ENCODE results near the gene SLC25A45.
"Not testable (repeated sequence)": the region's sequence is repeated elsewhere in the genome, so short reads cannot be mapped to it uniquely, and the experiment has no call there.

The SLC25A45 gene

GRCh38 chr11:65363770-65364169, 18.7 kb downstream of the SLC25A45 start:
- DNase-seq (ENCODE audit: low read depth in 1 of 2, low spot score in 1 of 2): no peak

- no peak for DNase-seq (ENCODE audit: low read depth in 1 of 2, low spot score in 1 of 2)
Measured at GRCh38 chr11:65362966-65363365, 19.5 kb downstream of the SLC25A45 start.

GRCh38 chr11:65362320-65362931, 20.0 kb downstream of the SLC25A45 start:
- DNase-seq (ENCODE audit: low read depth in 1 of 2, low spot score in 1 of 2): no peak

GRCh38 chr11:65357856-65358356, 24.5 kb downstream of the SLC25A45 start:
- no peak for DNase-seq (ENCODE audit: low read depth in 1 of 2, low spot score in 1 of 2)

DNA sequence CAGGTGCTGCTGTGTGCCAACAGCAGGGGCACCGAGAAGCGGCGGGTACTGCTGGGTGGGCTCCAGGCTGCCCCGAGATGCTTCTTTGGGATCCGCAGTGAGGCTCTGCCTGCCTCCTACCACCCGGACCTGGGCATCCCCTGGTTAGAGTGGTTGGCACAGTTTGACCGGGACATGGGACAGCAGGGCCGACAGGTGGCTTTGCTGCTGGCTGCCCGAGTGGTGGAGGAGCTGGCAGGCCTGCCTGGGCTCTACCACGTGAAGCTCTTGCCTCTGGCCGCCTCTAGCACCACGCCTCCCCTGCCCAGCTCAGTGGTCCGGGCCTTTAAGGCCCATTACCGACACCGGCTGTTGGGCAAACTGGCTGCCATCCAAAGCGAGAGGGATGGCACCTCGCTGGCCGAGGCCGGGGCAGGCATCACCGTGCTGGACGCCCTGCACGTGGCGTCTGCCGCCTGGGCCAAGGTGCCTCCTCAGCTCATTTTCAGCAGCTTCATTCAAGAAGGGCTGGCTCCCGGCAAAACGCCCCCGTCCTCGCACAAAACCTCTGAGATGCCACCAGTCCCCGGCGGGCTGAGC, 26.0 kb downstream of the SLC25A45 start:
- DNase-seq (ENCODE audit: low read depth in 1 of 2, low spot score in 1 of 2): no peak

GRCh38 chr11:65355776-65356393, 26.6 kb downstream of the SLC25A45 start:
- DNase-seq (ENCODE audit: low read depth in 1 of 2, low spot score in 1 of 2): no peak

DNA sequence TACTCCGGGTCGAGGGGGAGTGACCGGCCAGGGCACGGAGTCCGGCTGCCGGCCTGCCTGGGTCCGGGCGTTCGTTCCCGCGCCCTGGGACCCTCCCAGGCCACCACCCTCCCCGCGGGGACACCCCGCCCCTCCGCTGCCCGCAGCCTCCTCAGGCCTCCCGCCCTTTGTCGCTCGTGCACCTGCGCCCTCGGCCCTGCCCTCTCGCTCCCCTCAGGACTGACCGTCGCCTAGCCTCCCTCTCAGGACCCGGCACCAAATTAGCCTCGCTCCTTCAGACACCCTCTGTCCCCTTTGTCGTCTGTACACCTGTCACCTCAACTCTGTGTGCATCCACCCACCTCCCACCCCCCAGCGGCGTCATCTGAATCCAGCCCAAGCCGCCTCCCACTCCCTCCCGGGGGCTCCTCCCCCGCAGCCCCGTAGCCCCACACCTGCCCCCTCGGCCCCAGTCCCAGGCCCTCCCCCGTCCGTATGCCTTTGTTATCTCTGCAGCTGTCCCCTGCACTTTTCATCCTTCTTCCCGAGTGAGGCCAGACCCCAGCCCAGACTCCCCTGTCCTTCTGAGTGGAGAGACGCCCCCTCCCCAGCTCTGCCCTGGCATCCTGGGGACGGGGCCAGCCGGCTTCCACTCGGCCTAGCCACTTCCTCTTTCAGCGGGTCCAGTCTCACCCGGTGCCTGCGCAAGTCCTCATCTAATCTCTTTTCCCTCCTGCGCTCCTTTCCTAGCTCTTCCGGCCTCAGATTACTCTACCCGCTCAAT, 27.3 kb downstream of the SLC25A45 start:
- DNase-seq (ENCODE audit: low read depth in 1 of 2, low spot score in 1 of 2): peak in 1 of 2 donors; percentile 34

- DNase-seq (ENCODE audit: low read depth in 1 of 2, low spot score in 1 of 2): peak; percentile 95 to 96
Measured at GRCh38 chr11:65354265-65355012, 28.0 kb downstream of the SLC25A45 start, which contains the start of gene TIGD3. Gene TIGD3 (plus strand): TSS chr11:65354751. CDS start chr11:65355809, 1,058 bp downstream.

- no peak for DNase-seq (ENCODE audit: low read depth in 1 of 2, low spot score in 1 of 2)
Measured at GRCh38 chr11:65353900-65354264, 28.6 kb downstream of the SLC25A45 start.

DNA sequence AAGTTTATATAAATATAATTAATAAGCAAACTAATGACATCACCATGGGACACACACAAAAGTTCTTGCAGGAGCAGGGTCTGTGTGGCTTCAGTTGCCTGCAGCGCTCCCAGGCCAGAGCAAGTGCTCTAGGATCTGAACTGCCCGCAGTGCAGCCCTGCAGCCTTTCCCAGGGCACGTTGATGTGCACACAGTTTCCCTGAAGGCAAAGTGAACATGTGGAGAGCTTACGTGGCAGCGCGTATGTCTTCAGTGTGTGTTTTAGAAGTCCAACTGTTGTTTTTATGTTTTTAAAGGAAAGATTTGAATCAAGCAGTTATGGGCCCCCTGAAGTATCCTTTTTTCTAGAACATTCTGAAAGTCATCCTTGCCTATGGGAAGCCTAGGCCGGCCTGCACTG, 29.1 kb downstream of the SLC25A45 start:
- DNase-seq (ENCODE audit: low read depth in 1 of 2, low spot score in 1 of 2): no peak

- DNase-seq (ENCODE audit: low read depth in 1 of 2, low spot score in 1 of 2): no peak
Measured at GRCh38 chr11:65352783-65353182, 29.7 kb downstream of the SLC25A45 start.

GRCh38 chr11:65351511-65351910, 30.9 kb downstream of the SLC25A45 start:
- DNase-seq (ENCODE audit: low read depth in 1 of 2, low spot score in 1 of 2): no peak

DNA sequence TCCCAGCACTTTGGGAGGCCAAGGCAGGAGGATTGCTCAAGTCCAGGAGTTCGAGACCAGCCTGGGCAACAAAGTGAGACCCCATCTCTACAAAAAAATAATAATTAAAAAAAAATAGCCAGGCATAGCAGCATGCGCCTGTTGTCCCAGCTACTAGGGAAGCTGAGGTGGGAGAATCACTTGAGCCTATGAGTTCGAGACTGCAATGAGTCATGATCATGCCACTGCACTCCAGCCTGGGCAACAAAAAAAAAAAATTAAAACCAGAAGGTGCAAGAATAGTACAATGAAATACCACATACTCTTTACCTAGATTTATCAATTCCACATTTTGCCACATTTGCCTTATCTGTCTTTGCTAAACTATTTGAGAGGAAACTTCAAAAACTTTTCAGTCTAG, 40.6 kb downstream of the SLC25A45 start:
- no peak for DNase-seq (ENCODE audit: low read depth in 1 of 2, low spot score in 1 of 2)

GRCh38 chr11:65340226-65340625, 42.2 kb downstream of the SLC25A45 start:
- DNase-seq (ENCODE audit: low read depth in 1 of 2, low spot score in 1 of 2): no peak

GRCh38 chr11:65338676-65339075, 43.8 kb downstream of the SLC25A45 start:
- no peak for DNase-seq (ENCODE audit: low read depth in 1 of 2, low spot score in 1 of 2)

DNA sequence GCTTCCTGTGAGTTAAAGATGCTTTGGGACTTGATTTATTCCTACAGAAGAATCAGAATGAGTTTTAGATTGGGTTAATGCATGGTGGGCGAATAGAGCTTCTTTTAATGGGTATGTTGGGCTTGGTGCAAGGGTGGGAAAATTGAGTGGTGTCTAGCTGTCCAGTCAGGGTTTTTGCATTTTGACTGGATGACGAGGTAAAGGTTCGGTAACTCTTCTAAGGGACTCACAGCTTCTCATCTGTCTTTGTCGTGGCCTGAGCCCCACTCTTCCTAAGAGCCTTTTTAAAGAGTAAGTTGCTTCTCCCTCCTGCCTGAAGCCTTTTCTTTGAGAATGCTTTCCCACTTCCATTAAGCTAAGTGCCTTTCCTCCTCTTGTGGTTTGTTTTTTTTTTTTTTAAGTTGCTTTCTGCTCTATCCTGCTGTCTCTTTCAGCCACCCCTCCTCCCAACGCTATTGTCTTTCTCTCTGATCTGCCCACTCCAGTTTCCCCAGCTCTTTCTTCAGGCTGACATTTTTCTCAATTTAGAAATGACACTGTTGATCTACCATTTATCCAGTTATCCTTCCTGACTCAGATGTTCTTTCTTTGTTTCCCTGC, 47.6 kb downstream of the SLC25A45 start:
- no peak for DNase-seq (ENCODE audit: low read depth in 1 of 2, low spot score in 1 of 2)

- DNase-seq (ENCODE audit: low read depth in 1 of 2, low spot score in 1 of 2): not testable (repeated sequence)
Measured at GRCh38 chr11:65332591-65332990, 49.9 kb downstream of the SLC25A45 start.

GRCh38 chr11:65330544-65330943, 51.9 kb downstream of the SLC25A45 start:
- DNase-seq (ENCODE audit: low read depth in 1 of 2, low spot score in 1 of 2): no peak

DNA sequence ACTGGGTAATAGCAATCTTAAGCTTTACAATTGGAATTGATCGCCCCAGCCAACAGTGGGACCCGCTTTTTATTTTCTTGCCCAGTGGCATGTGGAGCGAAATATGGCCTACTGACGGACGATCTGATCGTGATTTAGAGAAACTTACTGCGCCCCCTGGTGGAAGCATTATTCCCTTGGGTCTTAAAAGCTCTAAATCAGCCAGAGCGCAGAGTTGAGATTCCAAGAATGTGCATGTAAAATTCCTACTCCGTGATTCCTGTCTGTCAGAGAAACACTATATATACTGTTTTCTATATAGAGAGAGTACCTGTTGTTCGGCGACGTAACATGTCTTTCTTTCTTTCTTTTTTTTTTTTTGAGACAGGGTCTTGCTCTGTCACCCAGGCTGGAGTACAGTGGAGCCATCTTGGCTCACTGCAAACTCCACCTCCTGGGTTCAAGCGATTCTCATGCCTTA, 52.5 kb downstream of the SLC25A45 start:
- DNase-seq (ENCODE audit: low read depth in 1 of 2, low spot score in 1 of 2): peak; percentile 36 to 61

- no peak for DNase-seq (ENCODE audit: low read depth in 1 of 2, low spot score in 1 of 2)
Measured at GRCh38 chr11:65329478-65329877, 53.0 kb downstream of the SLC25A45 start.
